Osteocyte (in vitro differentiated cells): ENCODE measurements around the gene SPACDR. TPM values are rescaled to one million over a fixed set of nuclear protein-coding genes. Genes with fewer than 3 reads are reported as not detected.

Experiments
- DNase-seq: peaks from one replicate; pipeline ENCODE4 v3.0.0; 2021; ENCODE audit warnings: mixed read lengths; ENCODE audit not compliant: unreplicated experiment; ENCODE audit errors: extremely low spot score
- H3K27ac Mint-ChIP-seq: one replicate; pipeline ENCODE4 v1.8.0; 2021; ENCODE audit warnings: mild to moderate bottlenecking, mixed read lengths; ENCODE audit not compliant: unreplicated experiment
- H3K27me3 Mint-ChIP-seq: one replicate; pipeline ENCODE4 v1.8.0; 2021; ENCODE audit warnings: mixed read lengths; ENCODE audit not compliant: unreplicated experiment
- H3K36me3 Mint-ChIP-seq: one replicate; pipeline ENCODE4 v1.8.0; 2021; ENCODE audit warnings: mixed read lengths; ENCODE audit not compliant: unreplicated experiment
- H3K4me1 Mint-ChIP-seq: one replicate; pipeline ENCODE4 v1.8.0; 2021; ENCODE audit warnings: mixed read lengths; ENCODE audit not compliant: unreplicated experiment
- H3K4me3 Mint-ChIP-seq: one replicate; pipeline ENCODE4 v1.8.0; 2021; ENCODE audit warnings: mild to moderate bottlenecking, moderate library complexity, mixed read lengths; ENCODE audit not compliant: unreplicated experiment
- H3K9me3 Mint-ChIP-seq: one replicate; pipeline ENCODE4 v1.8.0; 2021; ENCODE audit warnings: mixed read lengths; ENCODE audit not compliant: unreplicated experiment
- total RNA-seq: library from RNA; stranded (reverse); gene quantifications from 2 replicates; pipeline ENCODE4 v1.2.1, GENCODE V29; 2021
- TF ChIP-seq, protein P1 (sequence below): fragments of 200-600 bp; sonication (generic); IDR thresholded peaks from 2 replicates; pipeline ENCODE4 v1.5.0; 2021; ENCODE audit warnings: antibody characterized with exemption, mild to moderate bottlenecking, moderate library complexity

The SPACDR gene
- total RNA-seq, 1 donor from 2014 or later, result 0.46 TPM

DNA sequence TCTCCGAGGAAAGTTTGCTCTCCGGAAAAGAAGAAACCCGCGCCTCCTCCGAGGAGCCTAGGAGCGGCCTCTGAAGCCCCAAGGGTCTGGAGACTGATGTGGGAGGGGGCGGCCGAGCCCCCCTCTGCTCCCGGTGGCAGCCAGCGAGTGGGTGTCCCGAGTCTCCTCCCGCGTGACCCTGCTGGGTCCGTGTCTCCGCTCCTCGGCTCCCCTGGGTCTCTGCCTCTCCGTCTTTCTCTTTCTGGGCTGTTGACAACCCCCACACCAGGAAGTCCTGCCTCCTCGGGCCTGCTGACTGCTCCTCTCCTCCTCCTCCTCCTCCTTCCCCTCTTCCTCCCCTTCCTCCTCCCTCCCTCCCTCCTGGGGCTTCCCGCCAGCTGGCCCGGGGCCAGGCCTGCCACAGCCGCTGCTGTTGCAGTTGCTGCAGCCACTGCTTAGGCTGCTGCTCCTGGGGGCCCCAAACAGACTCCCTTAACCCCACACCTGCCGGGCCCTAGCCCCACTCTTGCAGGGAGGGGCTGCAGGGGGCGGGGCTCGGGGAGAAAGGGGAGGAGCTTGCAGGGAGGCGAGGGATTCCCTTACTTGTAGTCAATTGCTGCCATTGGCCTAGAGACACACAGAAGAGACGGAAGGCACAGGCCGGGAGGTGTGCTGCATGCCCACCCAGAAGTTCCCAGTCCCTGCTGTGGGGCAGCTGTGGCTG is 15.0 kb upstream of the SPACDR start, which contains the start of gene TSC22D4:
TSS of gene TSC22D4 (minus strand) at position 257 of the 703 bp plus-strand sequence. CDS start 1,176 bp downstream, outside the sequence.
- no peaks in the 10 kb centered on the region for H3K36me3 Mint-ChIP-seq
- no peaks in the 10 kb centered on the region for H3K27me3 Mint-ChIP-seq
- H3K27ac Mint-ChIP-seq, result peak within 1 kb of the TSS; percentile 87
- TF ChIP-seq, protein P1, sequence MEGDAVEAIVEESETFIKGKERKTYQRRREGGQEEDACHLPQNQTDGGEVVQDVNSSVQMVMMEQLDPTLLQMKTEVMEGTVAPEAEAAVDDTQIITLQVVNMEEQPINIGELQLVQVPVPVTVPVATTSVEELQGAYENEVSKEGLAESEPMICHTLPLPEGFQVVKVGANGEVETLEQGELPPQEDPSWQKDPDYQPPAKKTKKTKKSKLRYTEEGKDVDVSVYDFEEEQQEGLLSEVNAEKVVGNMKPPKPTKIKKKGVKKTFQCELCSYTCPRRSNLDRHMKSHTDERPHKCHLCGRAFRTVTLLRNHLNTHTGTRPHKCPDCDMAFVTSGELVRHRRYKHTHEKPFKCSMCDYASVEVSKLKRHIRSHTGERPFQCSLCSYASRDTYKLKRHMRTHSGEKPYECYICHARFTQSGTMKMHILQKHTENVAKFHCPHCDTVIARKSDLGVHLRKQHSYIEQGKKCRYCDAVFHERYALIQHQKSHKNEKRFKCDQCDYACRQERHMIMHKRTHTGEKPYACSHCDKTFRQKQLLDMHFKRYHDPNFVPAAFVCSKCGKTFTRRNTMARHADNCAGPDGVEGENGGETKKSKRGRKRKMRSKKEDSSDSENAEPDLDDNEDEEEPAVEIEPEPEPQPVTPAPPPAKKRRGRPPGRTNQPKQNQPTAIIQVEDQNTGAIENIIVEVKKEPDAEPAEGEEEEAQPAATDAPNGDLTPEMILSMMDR, result no peak
- no peaks in the 10 kb centered on the region for H3K9me3 Mint-ChIP-seq
- H3K4me3 Mint-ChIP-seq, result peak within 1 kb of the TSS; percentile 89
- peaks cover 30% of the 10 kb centered on the region for H3K4me1 Mint-ChIP-seq
- DNase-seq, result peak; percentile 97

DNA sequence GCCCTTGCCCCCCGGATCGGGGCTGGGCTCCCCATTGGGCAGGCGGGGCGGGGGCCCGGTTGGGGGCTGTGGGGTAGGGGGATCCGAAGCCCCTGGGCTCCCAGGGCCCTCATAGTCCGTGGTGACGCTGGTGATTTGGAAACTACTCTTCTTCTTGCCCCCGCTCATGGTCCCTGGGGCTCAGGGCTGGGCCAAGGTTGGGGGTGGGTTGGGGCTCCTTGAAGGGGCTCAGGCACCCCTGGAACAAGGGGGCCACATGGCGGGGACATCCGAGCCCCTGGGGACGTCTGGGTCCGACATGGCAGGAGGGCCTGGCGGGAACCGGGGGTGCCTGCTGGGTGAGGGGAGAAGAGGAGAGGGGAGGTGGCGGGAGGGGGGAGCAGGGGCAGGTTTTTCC is 13.8 kb upstream of the SPACDR start:
- peaks cover 4% of the 10 kb centered on the region for H3K36me3 Mint-ChIP-seq
- H3K27ac Mint-ChIP-seq, result peak overlapping the region; percentile 87
- no peaks in the 10 kb centered on the region for H3K9me3 Mint-ChIP-seq
- peaks cover 30% of the 10 kb centered on the region for H3K4me1 Mint-ChIP-seq
- H3K4me3 Mint-ChIP-seq, result peak overlapping the region; percentile 89
- H3K27me3 Mint-ChIP-seq, result no peaks in the 10 kb centered on the region
- TF ChIP-seq, protein P1, result no peak
- DNase-seq, result no peak

DNA sequence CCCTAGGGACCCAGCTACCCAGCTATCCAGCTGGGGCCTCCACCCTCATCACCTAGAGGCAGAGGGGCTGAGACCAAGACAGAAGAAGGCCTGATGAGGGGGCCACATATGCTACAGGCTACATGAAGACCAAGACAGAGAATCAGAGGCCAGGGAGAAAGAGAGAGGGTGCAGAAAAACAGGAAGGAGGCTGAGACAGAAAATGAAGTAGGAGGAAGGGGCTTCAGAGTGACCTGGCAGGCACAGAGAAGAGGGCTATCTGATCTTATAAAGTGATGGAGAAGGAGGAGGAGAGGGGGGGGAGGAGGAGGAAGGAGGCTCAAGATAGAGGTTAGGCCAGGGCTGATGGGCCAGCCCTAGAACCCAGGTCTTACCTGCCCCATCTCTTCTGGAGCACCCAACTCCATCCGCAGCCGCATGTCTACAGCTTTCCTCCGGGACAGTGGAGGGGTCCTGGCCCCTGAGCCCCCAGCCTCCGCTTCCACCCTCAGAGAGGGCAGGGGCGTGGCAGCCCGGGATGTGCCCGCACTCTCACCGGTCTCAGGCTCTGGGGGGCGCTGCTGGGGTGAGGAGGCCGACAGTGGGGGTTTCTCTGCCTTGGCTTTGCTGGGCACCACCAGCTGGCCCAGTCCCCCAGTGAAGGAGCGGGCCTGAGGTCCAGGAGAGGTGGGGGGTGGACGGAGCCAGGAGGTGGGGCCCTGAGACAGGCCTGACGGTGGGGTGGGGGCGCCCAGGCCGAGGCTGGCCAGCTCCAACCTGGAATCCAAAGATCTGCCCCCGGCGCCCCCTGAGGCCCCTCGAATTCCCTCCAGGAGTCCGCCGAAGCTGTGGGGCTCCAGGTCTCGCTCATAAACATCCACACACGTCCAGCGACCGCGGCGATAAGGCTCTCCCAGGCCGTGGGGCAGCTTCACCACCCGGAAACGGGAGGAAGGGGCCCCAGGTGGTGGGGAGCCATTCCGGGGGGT is 13.1 kb upstream of the SPACDR start:
- Mint-ChIP-seq H3K9me3 (no peaks in the 10 kb centered on the region), H3K27me3 (no peaks in the 10 kb centered on the region), H3K4me3 (peak overlapping the region; percentile 89), H3K36me3 (peaks cover 4% of the 10 kb centered on the region), H3K27ac (peak overlapping the region; percentile 47), H3K4me1 (peaks cover 27% of the 10 kb centered on the region)
- TF ChIP-seq, protein P1, result no peak
- no peak for DNase-seq

DNA sequence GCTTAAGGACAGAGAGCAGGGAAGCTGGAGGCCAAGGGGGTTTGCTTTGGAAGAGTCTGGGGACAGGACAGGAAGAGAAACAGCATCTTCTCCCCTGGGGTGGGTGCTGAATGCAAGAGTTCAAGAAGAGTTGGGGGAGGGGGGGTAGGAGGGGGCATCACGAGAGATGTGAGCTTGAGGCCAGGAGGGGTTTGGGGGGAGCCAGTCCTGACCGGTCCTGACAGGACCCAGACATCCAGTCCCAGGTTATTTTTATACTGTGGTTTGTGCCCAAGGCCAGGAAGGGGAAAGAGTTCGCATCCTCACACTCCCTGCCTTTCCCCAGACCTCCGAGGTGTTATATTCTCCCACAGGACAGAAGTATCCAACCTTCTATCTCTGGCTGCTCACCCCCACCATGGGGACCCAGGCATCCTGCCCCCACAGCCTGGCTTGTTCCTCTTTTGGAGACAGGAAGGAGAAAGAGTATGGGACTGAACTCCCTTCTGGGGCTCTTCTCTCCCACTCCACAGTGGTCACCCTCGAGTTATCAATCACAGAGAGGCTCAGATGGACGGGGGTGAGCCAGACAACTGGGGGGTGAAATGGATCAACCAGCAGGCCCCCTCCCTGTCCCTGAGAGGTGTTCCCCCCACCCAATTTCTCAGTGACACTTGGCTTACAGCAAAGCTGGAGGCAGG is 12.2 kb upstream of the SPACDR start:
- Mint-ChIP-seq H3K36me3 (peaks cover 4% of the 10 kb centered on the region), H3K27ac (peak overlapping the region; percentile 86), H3K27me3 (no peaks in the 10 kb centered on the region), H3K9me3 (no peaks in the 10 kb centered on the region), H3K4me3 (peak overlapping the region; percentile 89), H3K4me1 (peaks cover 27% of the 10 kb centered on the region)
- no peak for DNase-seq
- TF ChIP-seq, protein P1, result no peak
